Activated T-helper 1 cell treated with anti-CD3 and anti-CD28 coated beads, Interleukin-12 subunit alpha, Interleukin-12 subunit beta, Interleukin-2, Interleukin-4 antibody, amounts not matched to agents 30 ng/mL and 10 ng/mL and 1 ng/mL, durations not matched to agents 14 hours and 24 hours and 36 hours (primary cell): ENCODE results near the gene DTX3. TPM values are rescaled to one million over a fixed set of nuclear protein-coding genes. Genes with fewer than 3 reads are reported as not detected.

ENCODE experiments used
- DNase-seq: peaks from one replicate; pipeline ENCODE4 v3.0.0; 2021; ENCODE audit warnings: low spot score
- H3K27ac Mint-ChIP-seq: one replicate; pipeline ENCODE4 v1.8.0; 2021; ENCODE audit warnings: mild to moderate bottlenecking, mixed read lengths
- H3K27me3 Mint-ChIP-seq: one replicate; pipeline ENCODE4 v1.8.0; 2022; ENCODE audit warnings: mild to moderate bottlenecking, moderate library complexity, mixed read lengths; ENCODE audit not compliant: insufficient read depth
- H3K36me3 Mint-ChIP-seq: one replicate; pipeline ENCODE4 v1.8.0; 2021; ENCODE audit warnings: low read depth, mixed read lengths
- H3K4me1 Mint-ChIP-seq: one replicate; pipeline ENCODE4 v1.8.0; 2021; ENCODE audit warnings: low read depth, mixed read lengths
- H3K4me3 Mint-ChIP-seq: one replicate; pipeline ENCODE4 v1.8.0; 2021; ENCODE audit warnings: mild to moderate bottlenecking, moderate library complexity, mixed read lengths
- H3K9me3 Mint-ChIP-seq: one replicate; pipeline ENCODE4 v1.8.0; 2021; ENCODE audit warnings: mixed read lengths
- intact Hi-C: fragments of 100-400 bp; cut with micrococcal nuclease; formaldehyde crosslinking; loops from one replicate; pipeline ENCODE4 v1.15.1; 2024
- total RNA-seq: library from RNA; stranded (reverse); gene quantifications from 2 replicates; pipeline ENCODE4 v1.2.3, GENCODE V29; 2022

The DTX3 gene
- total RNA-seq, 1 donor from 2014 or later = 18.5 TPM

DNA sequence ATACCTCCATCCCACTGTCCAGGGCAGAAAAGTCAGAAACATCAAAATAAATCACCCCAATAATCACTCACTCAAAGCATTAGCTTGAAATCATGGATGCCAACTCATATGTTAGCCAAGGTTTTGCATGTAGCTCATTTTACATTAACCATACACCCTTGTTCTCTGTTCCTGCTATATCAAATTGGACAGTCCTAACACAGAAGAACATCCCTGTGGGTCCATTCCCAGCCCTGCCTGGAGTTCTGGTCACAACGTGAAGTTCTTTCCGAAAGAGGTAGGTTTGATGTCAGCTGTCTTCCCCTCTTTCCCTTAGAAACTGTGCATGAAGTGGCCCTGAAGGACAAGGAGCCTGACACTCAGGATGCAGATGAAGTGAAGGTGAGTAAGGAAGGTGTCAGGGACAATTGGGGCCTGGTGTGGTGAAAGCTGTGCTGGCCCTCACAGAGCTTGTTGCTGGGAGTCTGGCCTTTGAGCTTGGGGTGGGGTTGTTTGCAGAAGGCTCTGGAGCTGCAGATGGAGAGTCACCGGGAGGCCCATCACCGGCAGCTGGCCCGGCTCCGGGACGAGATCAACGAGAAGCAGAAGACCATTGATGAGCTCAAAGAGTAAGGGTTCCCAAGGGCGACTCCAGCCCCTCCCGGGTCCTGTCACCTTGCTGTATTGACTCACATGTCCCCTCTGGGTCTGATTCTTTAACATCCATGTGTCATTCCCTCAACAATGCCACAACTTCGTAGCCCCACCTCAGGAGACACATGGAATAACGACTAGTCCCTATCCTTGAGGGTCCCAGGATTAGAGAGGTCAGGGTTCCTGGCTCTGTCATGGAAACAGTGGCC, 28.6 kb upstream of the DTX3 start:
- Mint-ChIP-seq H3K4me3 (no peak overlapping the region), H3K27ac (no peak overlapping the region), H3K9me3 (no peaks in the 10 kb centered on the region), H3K27me3 (peaks cover 2% of the 10 kb centered on the region), H3K4me1 (no peaks in the 10 kb centered on the region), H3K36me3 (peaks cover 3% of the 10 kb centered on the region)
- no peak for DNase-seq
- intact Hi-C loops = no loop called here

DNA sequence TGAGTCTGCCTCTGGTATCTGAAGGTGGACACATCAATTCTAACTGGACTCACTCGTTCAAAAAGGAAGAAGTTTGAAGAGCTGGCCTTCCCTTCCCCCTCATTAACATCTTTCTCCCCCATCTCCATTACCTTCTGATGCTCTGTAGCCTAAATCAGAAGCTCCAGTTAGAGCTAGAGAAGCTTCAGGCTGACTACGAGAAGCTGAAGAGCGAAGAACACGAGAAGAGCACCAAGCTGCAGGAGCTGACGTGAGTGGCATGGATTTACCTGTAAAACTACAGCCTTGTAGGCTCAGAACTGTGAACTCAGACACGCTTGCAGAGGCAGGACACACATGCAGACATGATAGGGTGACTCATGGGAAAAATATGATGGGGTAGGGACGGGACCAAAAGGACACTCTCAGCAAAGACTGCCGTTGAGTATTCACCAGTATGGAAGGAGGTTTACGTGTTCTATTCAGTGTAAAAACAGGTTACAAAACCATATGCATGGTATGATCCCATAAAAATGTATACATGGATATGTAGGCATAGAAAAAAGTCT, 27.9 kb upstream of the DTX3 start:
- intact Hi-C loops = no loop called here
- no peak overlapping the region for H3K4me3 Mint-ChIP-seq

DNA sequence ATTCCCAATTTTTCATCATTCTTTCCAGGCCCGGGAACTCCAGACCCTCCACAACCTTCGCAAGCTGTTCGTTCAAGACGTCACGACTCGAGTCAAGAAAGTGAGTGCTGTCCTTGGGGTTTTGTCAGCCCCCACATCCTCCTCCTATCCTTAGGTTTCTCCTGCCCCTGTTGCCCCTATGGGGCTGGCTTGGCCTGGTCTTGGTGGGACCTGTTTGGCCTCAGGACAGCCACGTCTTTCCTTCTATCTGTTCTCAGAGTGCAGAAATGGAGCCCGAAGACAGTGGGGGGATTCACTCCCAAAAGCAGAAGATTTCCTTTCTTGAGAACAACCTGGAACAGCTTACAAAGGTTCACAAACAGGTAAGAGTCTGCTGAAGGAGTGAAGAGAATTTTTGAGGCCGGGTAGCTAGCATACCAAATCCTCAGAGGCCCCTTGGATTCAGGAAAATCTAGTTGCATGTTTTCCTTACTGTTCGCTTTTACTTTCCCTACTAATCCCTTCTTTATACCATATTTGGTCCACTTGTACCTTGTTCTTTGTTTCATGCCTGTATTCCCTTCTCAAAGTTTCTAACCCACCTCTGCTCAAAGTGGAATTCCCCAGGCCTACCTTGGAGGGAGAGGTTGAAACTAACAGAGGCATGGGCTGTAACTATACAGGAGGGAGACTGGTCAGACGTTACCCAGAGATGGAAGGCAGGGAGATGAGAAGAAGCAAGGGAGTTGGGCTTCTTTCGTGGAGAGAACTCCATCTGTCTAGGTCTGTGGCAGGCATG, 26.5 kb upstream of the DTX3 start:
- Mint-ChIP-seq H3K36me3 (peaks cover 3% of the 10 kb centered on the region), H3K4me3 (no peak overlapping the region), H3K27ac (no peak overlapping the region), H3K9me3 (no peaks in the 10 kb centered on the region), H3K27me3 (peaks cover 2% of the 10 kb centered on the region), H3K4me1 (peaks cover 2% of the 10 kb centered on the region)
- DNase-seq = no peak
- intact Hi-C loops = no loop called here

More for the DNA sequence above, 27.9 kb upstream of the DTX3 start:
- no peak for DNase-seq
- peaks cover 3% of the 10 kb centered on the region for H3K36me3 Mint-ChIP-seq
- H3K9me3 Mint-ChIP-seq = no peaks in the 10 kb centered on the region
- H3K4me1 Mint-ChIP-seq = no peaks in the 10 kb centered on the region
- H3K27me3 Mint-ChIP-seq = peaks cover 2% of the 10 kb centered on the region
- H3K27ac Mint-ChIP-seq = no peak overlapping the region

DNA sequence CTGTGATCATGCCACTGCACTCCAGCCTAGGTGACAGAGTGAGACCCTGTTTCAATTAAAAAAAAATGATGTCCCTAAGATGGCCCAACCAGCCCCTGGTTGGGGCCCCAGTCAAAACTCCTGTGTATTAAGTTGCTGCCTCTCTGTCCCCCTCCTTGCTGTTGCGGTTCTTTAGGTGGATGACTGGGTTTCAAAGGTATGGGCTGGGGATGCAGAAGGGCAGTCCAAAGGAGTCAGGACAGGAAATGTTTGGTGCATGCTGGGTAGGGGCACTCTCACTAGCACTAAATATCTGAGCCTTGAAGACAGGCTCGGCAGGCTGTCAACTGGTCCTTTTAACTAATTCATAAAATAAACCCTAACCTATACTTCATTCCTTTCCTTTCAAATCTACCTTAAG, 25.6 kb upstream of the DTX3 start:
- Mint-ChIP-seq H3K36me3 (peaks cover 3% of the 10 kb centered on the region), H3K4me3 (no peak overlapping the region), H3K27me3 (peaks cover 5% of the 10 kb centered on the region), H3K4me1 (peaks cover 7% of the 10 kb centered on the region), H3K9me3 (no peaks in the 10 kb centered on the region), H3K27ac (no peak overlapping the region)
- DNase-seq = no peak
- intact Hi-C loops = no loop called here

DNA sequence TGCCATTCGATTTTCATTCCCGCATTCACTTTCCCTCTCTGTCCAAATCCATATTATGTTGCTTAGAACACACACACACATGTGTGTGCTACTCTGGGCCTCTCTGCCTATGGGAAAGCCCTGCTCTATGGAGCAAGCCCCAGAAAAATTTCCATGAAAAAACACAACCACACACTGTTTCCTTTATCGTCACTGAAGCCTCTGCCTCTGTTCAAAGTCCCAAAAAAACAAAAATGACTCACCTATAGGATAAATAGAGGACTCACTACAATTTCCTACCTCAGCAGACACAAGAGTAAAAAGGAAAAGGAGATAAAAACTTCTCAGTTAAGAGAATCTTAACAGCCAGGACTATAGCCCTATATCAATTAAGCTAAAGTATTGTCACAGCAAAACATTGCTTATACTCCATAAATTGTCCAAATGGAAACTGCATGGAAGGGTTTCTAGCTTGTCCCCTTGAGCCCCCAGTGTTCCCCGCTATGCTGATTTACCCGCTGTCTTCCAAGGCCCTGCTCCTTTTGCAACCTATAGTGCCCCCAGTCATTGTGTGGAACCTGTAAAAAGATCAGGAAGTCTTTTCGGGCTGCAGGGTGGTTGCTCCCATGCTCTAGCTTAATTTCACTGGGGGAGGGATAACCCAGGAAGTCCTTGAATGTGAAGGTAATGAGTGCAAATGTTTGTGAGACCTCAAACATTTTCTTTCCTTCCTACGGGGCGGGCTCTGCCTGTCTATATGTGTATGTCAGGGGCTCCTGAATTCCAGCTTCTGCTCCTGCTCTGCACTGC, 24.8 kb upstream of the DTX3 start:
- no peak overlapping the region for H3K4me3 Mint-ChIP-seq

DNA sequence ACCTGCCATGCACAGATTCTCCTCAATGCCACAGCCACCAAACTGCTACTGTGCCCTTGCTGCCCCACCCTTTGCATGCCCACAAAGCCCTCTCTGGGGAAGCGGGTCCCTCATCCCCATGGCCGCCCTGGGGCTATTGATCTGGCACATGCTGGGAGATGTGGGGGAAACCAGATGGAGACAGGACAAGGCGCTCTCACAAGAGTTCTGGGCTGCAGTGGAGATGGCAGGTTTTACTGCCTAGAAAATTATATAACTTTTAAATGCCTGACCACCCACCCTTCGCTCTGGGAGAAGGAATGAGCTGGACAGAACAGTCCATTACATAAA, 24.2 kb upstream of the DTX3 start:
- no peak overlapping the region for H3K27ac Mint-ChIP-seq
- H3K27me3 Mint-ChIP-seq = peaks cover 5% of the 10 kb centered on the region
- DNase-seq = no peak
- no peaks in the 10 kb centered on the region for H3K9me3 Mint-ChIP-seq
- H3K36me3 Mint-ChIP-seq = peaks cover 3% of the 10 kb centered on the region
- H3K4me3 Mint-ChIP-seq = no peak overlapping the region
- intact Hi-C loops = no loop called here
- H3K4me1 Mint-ChIP-seq = peaks cover 7% of the 10 kb centered on the region

More for the DNA sequence above, 24.8 kb upstream of the DTX3 start:
- H3K27me3 Mint-ChIP-seq = peaks cover 5% of the 10 kb centered on the region
- H3K27ac Mint-ChIP-seq = no peak overlapping the region
- no peaks in the 10 kb centered on the region for H3K9me3 Mint-ChIP-seq
- peaks cover 7% of the 10 kb centered on the region for H3K4me1 Mint-ChIP-seq
- H3K36me3 Mint-ChIP-seq = peaks cover 3% of the 10 kb centered on the region
- intact Hi-C loops = no loop called here
- DNase-seq = no peak

DNA sequence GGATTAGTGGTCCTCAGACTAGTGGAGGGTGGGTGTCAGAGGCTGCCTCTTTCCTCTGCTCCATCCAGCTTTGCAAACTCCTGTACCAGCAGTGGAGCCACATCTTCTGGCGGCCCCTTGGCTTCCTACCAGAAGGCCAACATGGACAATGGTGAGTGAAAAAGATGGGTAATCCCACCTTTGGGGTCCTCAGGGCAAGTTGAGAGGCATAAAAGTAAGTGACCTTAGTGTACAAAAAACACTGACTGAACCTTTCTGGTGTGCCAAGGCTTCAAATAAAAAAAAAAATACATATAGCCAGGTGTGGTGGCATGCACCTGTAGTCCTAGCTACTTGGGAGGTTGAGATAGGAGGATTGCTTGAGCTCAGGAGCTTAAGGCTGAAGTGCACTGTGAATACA, 22.8 kb upstream of the DTX3 start:
- Mint-ChIP-seq H3K4me1 (peaks cover 7% of the 10 kb centered on the region), H3K9me3 (no peaks in the 10 kb centered on the region), H3K27me3 (peaks cover 5% of the 10 kb centered on the region), H3K36me3 (peaks cover 1% of the 10 kb centered on the region), H3K4me3 (no peak overlapping the region), H3K27ac (no peak overlapping the region)
- DNase-seq = no peak
- intact Hi-C loops = no loop called here

DNA sequence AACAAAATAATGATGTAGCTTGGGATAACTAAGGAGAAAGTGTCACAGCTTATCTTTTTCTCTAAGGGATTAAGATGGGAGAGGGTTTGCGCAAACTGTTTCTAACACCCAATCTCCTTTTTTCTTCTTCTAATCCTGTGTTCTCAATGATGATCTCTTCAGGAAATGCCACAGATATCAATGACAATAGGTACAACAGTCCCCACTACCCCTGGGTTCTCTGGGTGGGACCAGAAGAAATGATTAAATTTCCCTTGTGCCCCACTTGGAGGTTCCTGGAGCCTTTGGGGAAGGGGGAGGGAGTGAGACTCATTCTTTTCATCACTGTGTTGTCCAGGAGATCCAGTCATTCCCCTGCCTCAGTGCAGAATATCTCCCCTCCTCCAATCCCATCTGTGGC, 22.2 kb upstream of the DTX3 start:
- Mint-ChIP-seq H3K4me1 (peaks cover 7% of the 10 kb centered on the region), H3K27me3 (peaks cover 5% of the 10 kb centered on the region), H3K4me3 (no peak overlapping the region), H3K27ac (no peak overlapping the region), H3K36me3 (peaks cover 1% of the 10 kb centered on the region), H3K9me3 (no peaks in the 10 kb centered on the region)
- intact Hi-C loops = no loop called here
- no peak for DNase-seq

DNA sequence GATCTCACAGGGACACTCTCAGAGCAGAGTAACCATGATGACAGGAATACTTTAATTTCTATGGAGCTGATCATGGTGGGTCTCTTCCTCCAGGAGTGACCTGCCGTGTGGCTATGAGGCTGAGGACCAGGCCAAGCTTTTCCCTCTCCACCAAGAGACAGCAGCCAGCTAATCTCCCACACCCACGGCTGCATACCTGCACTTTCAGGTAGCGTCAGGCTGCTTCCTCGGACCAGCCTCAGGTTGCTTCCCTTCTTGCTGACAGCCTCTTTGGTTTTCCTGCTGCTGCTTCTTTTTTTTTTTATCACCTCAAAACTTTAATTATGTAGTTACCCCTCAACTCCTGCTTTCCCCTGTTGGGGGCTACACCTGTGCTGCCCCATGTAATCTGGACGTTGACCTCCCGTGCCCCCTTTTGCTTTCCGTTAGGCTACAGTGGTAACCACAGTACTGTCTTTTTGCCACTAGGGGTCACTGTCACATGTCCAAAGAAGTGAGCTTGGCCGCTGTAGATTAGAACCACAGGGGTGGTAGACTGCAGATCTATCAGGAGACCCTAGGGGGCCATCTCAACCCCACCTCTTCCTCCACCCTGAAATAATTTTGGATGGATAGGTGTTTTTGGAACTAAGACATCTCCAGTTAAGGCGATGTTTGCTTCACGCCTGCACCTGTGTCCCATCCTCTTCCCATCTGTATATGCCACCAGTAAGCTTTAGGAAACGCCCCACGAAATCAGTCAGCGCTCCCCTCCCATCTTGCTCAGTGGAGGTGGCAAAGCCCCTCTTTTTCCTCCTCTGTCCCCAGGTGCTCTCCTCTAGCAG, 21.4 kb upstream of the DTX3 start:
- intact Hi-C loops = loop anchor here (1.0 kb wide), 6 partner anchors 8 to 322 kb away; partner anchors contain the start of genes B4GALNT1 and PIP4K2C
- Mint-ChIP-seq H3K4me1 (peaks cover 7% of the 10 kb centered on the region), H3K27ac (no peak overlapping the region), H3K9me3 (no peaks in the 10 kb centered on the region), H3K4me3 (no peak overlapping the region), H3K36me3 (peaks cover 1% of the 10 kb centered on the region), H3K27me3 (peaks cover 3% of the 10 kb centered on the region)
- DNase-seq = peak; percentile 61

DNA sequence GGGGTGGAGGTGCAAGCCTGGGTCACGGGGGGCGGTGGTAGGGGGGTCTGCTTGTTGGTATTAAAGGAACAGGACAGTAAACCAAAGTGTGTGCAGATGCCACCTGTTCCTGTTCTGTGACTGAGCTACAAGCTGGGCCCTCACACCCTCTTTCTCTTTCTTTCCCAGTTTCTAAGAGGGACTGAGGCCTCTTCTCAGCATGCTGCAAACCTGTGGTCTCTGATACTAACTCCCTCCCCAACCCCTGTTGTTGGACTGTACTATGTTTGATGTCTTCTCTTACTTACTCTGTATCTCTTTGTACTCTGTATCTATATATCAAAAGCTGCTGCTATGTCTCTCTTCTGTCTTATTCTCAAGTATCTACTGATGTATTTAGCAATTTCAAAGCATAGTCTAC, 20.6 kb upstream of the DTX3 start:
- no peaks in the 10 kb centered on the region for H3K36me3 Mint-ChIP-seq
- no peaks in the 10 kb centered on the region for H3K9me3 Mint-ChIP-seq
- intact Hi-C loops = no loop called here
- H3K4me3 Mint-ChIP-seq = no peak overlapping the region
- H3K27me3 Mint-ChIP-seq = peaks cover 3% of the 10 kb centered on the region
- no peak overlapping the region for H3K27ac Mint-ChIP-seq
- peaks cover 7% of the 10 kb centered on the region for H3K4me1 Mint-ChIP-seq
- DNase-seq = no peak

DNA sequence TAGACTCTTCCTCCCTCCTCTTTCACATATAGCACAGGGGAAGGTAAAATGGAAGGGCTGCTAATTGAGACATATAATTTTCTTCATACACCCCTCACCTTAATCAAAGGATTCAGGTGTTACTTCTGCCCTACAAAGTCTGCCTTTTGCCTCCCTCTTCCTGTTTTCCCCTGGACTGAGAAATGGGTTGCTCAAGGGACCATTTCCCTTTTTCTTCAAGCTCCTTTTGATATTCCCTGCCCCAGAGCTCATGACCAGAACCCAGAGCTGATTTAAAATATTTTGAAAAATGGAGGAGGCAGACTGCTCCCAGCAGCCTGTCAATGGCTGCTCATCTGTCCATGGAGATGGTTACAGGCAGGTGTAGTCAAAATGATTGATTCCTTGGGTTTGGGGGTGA, 19.9 kb upstream of the DTX3 start:
- intact Hi-C loops = no loop called here
- Mint-ChIP-seq H3K36me3 (no peaks in the 10 kb centered on the region), H3K27ac (no peak overlapping the region), H3K4me3 (no peak overlapping the region), H3K9me3 (no peaks in the 10 kb centered on the region), H3K4me1 (peaks cover 7% of the 10 kb centered on the region), H3K27me3 (peaks cover 3% of the 10 kb centered on the region)
- DNase-seq = no peak

DNA sequence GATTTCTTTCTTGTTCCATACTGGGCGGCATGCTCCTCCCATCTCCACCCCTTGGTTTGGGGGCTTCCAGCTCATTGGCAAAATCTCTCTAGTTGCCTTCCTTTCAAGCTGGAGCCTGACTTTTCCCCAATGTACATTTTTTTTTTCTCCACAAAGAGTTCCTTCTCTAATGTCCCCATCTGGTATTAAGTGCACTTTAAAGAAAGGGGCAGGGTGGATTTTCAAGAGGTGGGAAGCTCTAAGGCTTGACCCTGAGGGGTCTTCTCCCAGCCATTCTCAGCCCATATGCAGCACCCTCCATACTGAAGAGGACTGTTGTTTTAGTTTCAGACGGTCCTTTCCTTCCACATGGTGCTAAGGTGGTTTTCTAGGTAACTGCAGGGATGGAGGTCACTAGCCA, 19.5 kb upstream of the DTX3 start:
- DNase-seq = no peak
- Mint-ChIP-seq H3K27me3 (peaks cover 3% of the 10 kb centered on the region), H3K36me3 (no peaks in the 10 kb centered on the region), H3K4me3 (no peak overlapping the region), H3K9me3 (no peaks in the 10 kb centered on the region), H3K4me1 (peaks cover 7% of the 10 kb centered on the region), H3K27ac (no peak overlapping the region)
- intact Hi-C loops = no loop called here
